Astrocyte of the cerebellum (primary cell): Measurements from ENCODE around the gene TNFSF12.
A peak's percentile ranks its signal among the peaks of the same experiment; 100 is the strongest.

ENCODE experiments used
- DNase-seq: peaks from one replicate; pipeline ENCODE4 v3.0.0-alpha.2; 2011; ENCODE audit warnings: low read depth
- H3K4me3 ChIP-seq: 2 replicates; pipeline ENCODE4 v1.5.1; 2011; ENCODE audit warnings: mild to moderate bottlenecking, low read depth, low read length, moderate library complexity
- in situ Hi-C: cut with HindIII; loops from 2 replicates; pipeline ENCODE4 v1.10.0; 2017; ENCODE audit warnings: low sequenced_read_pairs
- TF ChIP-seq, protein P1 (sequence below): IDR thresholded peaks from 2 replicates; pipeline ENCODE4 v1.5.1; 2012; ENCODE audit warnings: low read length, low read depth, moderate library complexity, mild to moderate bottlenecking; ENCODE audit errors: missing control alignments

The TNFSF12 gene

DNA sequence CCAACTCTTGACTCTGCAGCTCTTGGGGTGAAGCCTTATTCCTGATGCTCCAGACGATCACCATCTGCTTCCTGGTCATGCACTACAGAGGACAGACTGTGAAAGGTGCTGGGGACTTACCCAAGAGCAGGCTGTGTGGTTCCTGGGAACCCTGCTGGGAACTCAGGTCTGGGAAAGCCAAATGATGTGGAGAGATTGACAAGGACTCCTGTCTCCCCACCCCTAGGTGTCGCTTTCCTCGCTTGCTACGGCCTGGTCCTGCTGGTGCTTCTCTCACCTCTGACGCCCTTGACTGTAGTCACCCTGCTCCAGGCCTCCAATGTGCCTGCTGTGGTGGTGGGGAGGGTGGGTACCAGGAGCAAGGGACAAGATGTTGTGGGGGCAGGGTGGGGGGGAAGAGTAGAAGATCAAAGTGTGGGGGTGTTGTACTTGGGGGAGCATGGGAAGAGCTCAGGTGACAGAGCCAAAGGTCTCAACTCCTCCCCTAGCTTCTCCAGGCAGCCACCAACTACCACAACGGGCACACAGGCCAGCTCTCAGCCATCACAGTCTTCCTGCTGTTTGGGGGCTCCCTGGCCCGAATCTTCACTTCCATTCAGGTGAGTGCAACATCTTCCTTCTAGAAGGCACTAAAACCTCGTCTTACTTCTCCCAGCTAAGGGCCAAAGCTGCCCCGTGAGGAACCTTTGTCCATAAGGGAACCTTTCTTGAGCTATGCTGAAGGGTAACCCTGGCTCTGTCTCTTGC lies 38.0 kb downstream of the TNFSF12 start:
- TF ChIP-seq, protein P1, sequence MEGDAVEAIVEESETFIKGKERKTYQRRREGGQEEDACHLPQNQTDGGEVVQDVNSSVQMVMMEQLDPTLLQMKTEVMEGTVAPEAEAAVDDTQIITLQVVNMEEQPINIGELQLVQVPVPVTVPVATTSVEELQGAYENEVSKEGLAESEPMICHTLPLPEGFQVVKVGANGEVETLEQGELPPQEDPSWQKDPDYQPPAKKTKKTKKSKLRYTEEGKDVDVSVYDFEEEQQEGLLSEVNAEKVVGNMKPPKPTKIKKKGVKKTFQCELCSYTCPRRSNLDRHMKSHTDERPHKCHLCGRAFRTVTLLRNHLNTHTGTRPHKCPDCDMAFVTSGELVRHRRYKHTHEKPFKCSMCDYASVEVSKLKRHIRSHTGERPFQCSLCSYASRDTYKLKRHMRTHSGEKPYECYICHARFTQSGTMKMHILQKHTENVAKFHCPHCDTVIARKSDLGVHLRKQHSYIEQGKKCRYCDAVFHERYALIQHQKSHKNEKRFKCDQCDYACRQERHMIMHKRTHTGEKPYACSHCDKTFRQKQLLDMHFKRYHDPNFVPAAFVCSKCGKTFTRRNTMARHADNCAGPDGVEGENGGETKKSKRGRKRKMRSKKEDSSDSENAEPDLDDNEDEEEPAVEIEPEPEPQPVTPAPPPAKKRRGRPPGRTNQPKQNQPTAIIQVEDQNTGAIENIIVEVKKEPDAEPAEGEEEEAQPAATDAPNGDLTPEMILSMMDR: no peak
- H3K4me3 ChIP-seq: no peak overlapping the region
- in situ Hi-C loops: no loop called here
- DNase-seq: no peak

DNA sequence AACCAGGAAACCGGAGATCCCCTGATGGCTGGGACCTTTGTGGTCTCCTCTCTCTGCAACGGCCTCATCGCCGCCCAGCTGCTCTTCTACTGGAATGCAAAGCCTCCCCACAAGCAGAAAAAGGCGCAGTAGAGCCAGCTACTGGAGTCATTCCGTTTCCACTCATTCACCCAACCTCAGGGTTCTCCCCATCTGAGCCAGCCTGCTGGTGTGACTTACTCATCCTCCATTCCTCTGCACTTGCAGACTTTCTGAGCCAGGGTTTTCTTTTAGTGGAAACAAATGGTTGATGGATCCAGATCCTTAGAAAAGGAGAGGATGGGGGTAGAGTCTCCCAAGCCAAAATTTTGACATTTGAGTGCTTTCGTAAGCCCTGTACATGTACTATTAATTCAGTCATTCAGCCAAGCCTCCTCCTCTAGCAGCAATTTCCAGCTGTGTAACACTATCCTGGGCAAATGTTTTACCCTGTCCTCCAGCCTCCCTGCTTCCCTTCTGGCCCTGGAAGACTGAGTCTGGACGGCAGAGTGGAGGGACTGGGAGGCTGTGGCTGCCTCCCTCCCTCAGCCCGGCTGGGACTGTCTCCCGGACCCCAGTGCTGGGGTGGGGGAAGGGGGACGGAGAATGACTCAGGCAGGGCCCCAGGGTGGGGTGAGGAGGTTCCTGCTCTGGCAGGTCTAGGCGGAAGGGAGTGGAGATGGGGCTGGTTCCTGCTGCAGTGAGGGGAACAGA lies 38.7 kb downstream of the TNFSF12 start:
- in situ Hi-C loops: no loop called here
- TF ChIP-seq, protein P1: no peak
- no peak overlapping the region for H3K4me3 ChIP-seq
- DNase-seq: peak; percentile 87

DNA sequence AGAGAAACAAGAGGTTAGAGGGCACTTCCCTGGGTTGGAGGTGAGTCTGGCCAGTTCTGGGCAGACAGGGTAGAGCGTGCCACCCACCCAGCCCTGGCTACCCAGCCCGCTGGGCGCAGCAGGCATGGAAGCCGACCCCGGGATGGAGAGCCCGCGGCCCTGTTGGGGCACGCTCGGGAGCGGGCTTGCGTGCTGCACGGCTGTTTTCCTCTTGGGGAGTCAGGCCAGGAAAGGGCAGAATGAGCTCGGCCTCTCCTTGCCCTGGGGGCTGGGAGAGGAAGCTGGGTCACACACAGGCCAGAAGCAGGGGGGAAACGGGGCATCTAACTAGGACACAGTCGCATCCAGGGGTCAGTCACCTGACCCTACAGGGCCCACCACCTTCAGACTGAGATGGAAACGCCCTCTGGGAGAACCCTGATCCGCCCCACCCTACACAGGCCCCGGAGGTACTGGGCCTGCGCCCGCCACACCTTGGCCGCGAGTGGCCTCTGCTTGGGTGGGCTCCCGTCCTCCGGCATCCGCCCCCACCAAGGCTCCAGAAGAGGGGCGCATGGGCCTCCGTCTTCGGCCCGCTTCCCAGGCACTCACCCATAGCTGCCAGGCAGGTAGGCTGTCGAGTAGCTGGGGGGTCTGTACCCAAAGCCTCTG lies 39.8 kb downstream of the TNFSF12 start:
- TF ChIP-seq, protein P1: no peak
- DNase-seq: no peak
- in situ Hi-C loops: no loop called here
- H3K4me3 ChIP-seq: peak overlapping the region; percentile 21

DNA sequence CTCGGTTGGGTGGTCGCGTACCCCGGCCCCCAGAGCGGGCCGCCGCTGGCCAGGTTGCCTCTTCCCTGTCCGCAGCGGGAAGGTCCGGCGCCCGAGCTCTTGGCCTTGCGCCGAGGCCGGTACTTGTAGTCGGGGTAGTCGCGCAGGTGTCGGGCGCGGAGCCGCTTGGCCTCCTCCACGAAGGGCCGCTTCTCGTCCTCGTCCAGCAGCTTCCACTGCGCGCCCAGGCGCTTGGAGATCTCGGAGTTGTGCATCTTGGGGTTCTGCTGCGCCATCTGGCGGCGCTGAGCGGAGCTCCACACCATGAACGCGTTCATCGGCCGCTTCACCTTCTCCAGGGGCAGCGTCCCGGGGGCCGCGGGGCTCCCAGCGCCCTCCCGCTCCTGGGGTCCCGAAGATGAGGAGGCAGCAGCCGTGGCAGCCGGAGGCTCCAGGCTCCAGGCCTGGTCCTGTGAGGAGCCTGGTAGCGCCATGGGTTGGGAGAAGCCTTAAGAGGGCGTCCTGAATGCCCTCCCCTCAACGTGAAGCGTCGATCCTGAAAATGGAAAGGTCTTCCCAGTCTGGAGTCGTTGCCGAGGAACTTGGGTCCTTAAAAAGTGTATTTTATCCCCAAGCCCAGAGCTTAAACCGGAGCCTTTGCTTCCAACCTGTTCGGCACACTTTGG lies 40.5 kb downstream of the TNFSF12 start:
- H3K4me3 ChIP-seq: peak overlapping the region; percentile 21
- in situ Hi-C loops: no loop called here
- peak; percentile 64 for DNase-seq
- TF ChIP-seq, protein P1: peak; percentile 85

DNA sequence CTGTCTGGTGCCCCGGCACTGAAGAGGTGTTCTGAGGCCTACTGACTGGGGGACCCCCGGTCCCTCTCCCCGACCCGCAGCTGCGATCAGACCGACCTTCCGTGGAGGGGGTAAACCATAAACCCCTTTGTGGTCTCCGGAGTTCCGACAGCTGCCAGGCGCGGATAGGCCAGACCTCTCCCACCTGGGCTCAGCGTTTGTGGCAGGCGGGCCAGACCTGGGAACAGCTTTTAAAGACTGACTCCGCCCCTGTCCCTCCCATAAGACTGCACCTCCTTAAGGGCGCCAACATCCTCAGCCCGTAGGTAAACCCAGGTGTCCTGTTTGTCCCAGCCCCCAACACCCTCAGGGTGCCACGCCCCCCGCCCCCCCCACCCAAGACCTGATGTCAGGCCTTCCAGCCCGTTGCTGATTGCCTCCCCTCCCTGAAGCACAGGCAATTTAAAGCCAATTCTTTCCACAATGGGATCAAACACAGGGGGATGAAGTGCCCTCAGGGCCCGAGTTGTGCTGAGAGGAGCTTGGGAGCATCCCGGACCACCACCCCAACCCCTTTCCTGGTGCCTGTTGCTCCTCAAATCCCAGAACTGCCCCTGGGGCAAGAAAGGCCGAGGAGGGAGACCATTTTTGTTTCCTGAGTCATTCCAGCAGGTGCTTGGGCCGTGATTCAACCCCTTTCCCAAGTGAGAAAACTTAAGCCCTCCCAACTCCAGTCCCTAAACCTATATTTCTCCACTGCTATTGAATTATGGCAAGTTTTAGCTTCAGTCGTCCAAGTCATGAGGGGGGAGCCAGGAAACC lies 41.2 kb downstream of the TNFSF12 start, which contains the start of gene SOX15:
TSS of gene SOX15 (minus strand) at position 204 of the 801 bp plus-strand sequence. CDS start 418 bp downstream, outside the sequence.
- in situ Hi-C loops: no loop called here
- DNase-seq: no peak
- TF ChIP-seq, protein P1: no peak
- H3K4me3 ChIP-seq: peak within 1 kb of the TSS; percentile 21

DNA sequence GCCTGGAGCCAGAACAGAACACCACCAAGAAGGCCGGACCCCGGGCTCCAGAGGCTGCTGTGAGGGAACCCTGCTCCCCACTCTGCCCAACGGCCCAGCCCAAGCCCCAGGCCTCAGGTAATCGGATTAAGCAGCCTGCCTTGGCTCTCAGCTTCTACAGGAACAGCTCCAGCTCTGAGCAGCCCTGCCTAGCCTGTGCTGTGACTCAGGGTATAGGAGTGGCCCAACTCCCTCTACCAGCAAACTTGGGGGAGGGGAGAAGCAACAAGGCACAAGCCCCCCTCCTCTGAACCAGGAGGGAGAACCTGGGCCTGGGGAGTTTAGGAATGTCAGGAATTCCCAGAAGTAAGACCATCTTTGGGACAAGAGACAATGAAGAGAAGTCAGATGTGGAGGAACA lies 41.9 kb downstream of the TNFSF12 start:
- no peak overlapping the region for H3K4me3 ChIP-seq
- TF ChIP-seq, protein P1: no peak
- no peak for DNase-seq
- in situ Hi-C loops: no loop called here
